Right atrium auricular region (tissue), 2 donors: Measurements from ENCODE around the gene TBATA. TPM values are rescaled to one million over a fixed set of nuclear protein-coding genes. Genes with fewer than 3 reads are reported as not detected.

Experiments used
- DNase-seq: peaks from one replicate; pipeline ENCODE4 v3.0.0-alpha.2; 2019; ENCODE audit warnings: low spot score
- H3K27ac ChIP-seq, 2 donors: fragments of 200-600 bp; sonication (generic); 1 replicate in 1 of 2; 2 replicates in 1 of 2; pipeline ENCODE4 v1.5.1; 2016 to 2019
- H3K27me3 ChIP-seq, 2 donors: fragments of 200-600 bp; sonication (generic); one replicate each; pipeline versions ENCODE4 v1.5.1 to v1.6.0; 2017 to 2019
- H3K36me3 ChIP-seq: fragments of 200-600 bp; sonication (generic); one replicate; pipeline ENCODE4 v1.5.1; 2016
- H3K4me1 ChIP-seq, 2 donors: fragments of 200-600 bp; sonication (generic); one replicate each; pipeline versions ENCODE4 v1.5.1 to v1.6.0; 2017 to 2019
- H3K4me3 ChIP-seq, 2 donors: fragments of 200-600 bp; sonication (generic); 1 replicate in 1 of 2; 2 replicates in 1 of 2; pipeline ENCODE4 v1.5.1; 2017 to 2019; ENCODE audit warnings: mild to moderate bottlenecking in 1 of 2, moderate library complexity in 1 of 2
- H3K9me3 ChIP-seq, 2 donors: fragments of 200-600 bp; sonication (generic); one replicate each; pipeline ENCODE4 v1.5.1; 2019
- CTCF ChIP-seq, 2 donors: fragments of 200-600 bp; sonication (generic); IDR thresholded peaks; one replicate each; pipeline ENCODE4 v1.5.1; 2019; ENCODE audit warnings: antibody characterized with exemption in 2 of 2
- total RNA-seq, 2 donors: library from RNA; depleted of rRNA; stranded (reverse); fragments of >200 nt; gene quantifications; one replicate each; pipeline ENCODE4 v1.1.0, GENCODE V29; 2016

Gene TBATA
- total RNA-seq, 2 donors from 2014 or later: not detected

- H3K4me1 ChIP-seq: peaks cover 0 to 34% of the 10 kb centered on the region in 2 donors
Observed at GRCh38 chr10:70832221-70832620, 47.0 kb upstream of the TBATA start.

GRCh38 chr10:70830164-70830563 lies 45.0 kb upstream of the TBATA start:
- Histone ChIP-seq H3K36me3 (peaks cover 7% of the 10 kb centered on the region), H3K4me1 (peaks cover 0 to 25% of the 10 kb centered on the region in 2 donors), H3K27me3 (no peaks in the 10 kb centered on the region), H3K27ac (no peak overlapping the region), H3K4me3 (no peak overlapping the region), H3K9me3 (no peaks in the 10 kb centered on the region)
- no peak for TF ChIP-seq CTCF (IDR thresholded peaks at IDR 0.05)
- DNase-seq: no peak

More at GRCh38 chr10:70832221-70832620, 47.0 kb upstream of the TBATA start:
- no peak overlapping the region for H3K4me3 ChIP-seq
- H3K27ac ChIP-seq: no peak overlapping the region
- TF ChIP-seq CTCF (IDR thresholded peaks at IDR 0.05): no peak
- no peak for DNase-seq
- H3K27me3 ChIP-seq: no peaks in the 10 kb centered on the region
- no peaks in the 10 kb centered on the region for H3K9me3 ChIP-seq
- H3K36me3 ChIP-seq: no peaks in the 10 kb centered on the region

- Histone ChIP-seq H3K36me3 (peaks cover 7% of the 10 kb centered on the region), H3K9me3 (no peaks in the 10 kb centered on the region), H3K4me3 (no peak overlapping the region), H3K27me3 (no peaks in the 10 kb centered on the region), H3K4me1 (peaks cover 0 to 21% of the 10 kb centered on the region in 2 donors), H3K27ac (peak overlapping the region in 1 of 2 donors; percentile 25)
- TF ChIP-seq CTCF (IDR thresholded peaks at IDR 0.05): no peak
- DNase-seq: no peak
Observed at GRCh38 chr10:70829543-70829942, 44.4 kb upstream of the TBATA start.

- Histone ChIP-seq H3K4me3 (no peak overlapping the region), H3K27ac (peak overlapping the region in 1 of 2 donors; percentile 25), H3K36me3 (peaks cover 7% of the 10 kb centered on the region), H3K4me1 (peaks cover 0 to 18% of the 10 kb centered on the region in 2 donors), H3K9me3 (no peaks in the 10 kb centered on the region), H3K27me3 (no peaks in the 10 kb centered on the region)
- TF ChIP-seq CTCF (IDR thresholded peaks at IDR 0.05): no peak
- DNase-seq: no peak
Observed at GRCh38 chr10:70828923-70829322, 43.7 kb upstream of the TBATA start.

- H3K27ac ChIP-seq: no peak overlapping the region
- no peak for DNase-seq
- H3K27me3 ChIP-seq: no peaks in the 10 kb centered on the region
- TF ChIP-seq CTCF (IDR thresholded peaks at IDR 0.05): no peak
- peaks cover 0 to 8% of the 10 kb centered on the region in 2 donors for H3K4me1 ChIP-seq
- peaks cover 7% of the 10 kb centered on the region for H3K36me3 ChIP-seq
- no peak overlapping the region for H3K4me3 ChIP-seq
- no peaks in the 10 kb centered on the region for H3K9me3 ChIP-seq
Observed at GRCh38 chr10:70827086-70827757, 42.0 kb upstream of the TBATA start.
